Stimulated activated CD4-positive, alpha-beta T cell treated with anti-CD3 and anti-CD28 coated beads, Interleukin-4, amount 100 ng/mL, for 24 hours (primary cell): ENCODE data around the gene CHD1.

Experiments used
- DNase-seq: peaks from one replicate; pipeline ENCODE4 v3.0.0-alpha.2; 2020

CHD1 gene

GRCh38 chr5:98804066-98804465 is 124.7 kb downstream of the CHD1 start:
- no peak for DNase-seq
